Vagina (tissue), 2 donors: Measurements from ENCODE around the gene WWTR1. TPM values are rescaled to one million over a fixed set of nuclear protein-coding genes. Genes with fewer than 3 reads are reported as not detected.
A peak's percentile ranks its signal among the peaks of the same experiment; 100 is the strongest.

Experiments
- DNase-seq, 2 donors: peaks; one replicate each; pipeline ENCODE4 v3.0.0-alpha.2; 2017; ENCODE audit errors: extremely low spot score in 2 of 2
- H3K27ac ChIP-seq: fragments of 200-600 bp; sonication (generic); one replicate; pipeline ENCODE4 v1.5.1; 2019
- H3K27me3 ChIP-seq: fragments of 200-600 bp; sonication (generic); one replicate; pipeline ENCODE4 v1.5.1; 2019
- H3K36me3 ChIP-seq, 2 donors: fragments of 200-600 bp; sonication (generic); one replicate each; pipeline ENCODE4 v1.5.1; 2017 to 2019
- H3K4me1 ChIP-seq: fragments of 200-600 bp; sonication (generic); one replicate; pipeline ENCODE4 v1.5.1; 2019
- H3K4me3 ChIP-seq, 2 donors: fragments of 200-600 bp; sonication (generic); 1 replicate in 1 of 2; 2 replicates in 1 of 2; pipeline ENCODE4 v1.5.1; 2016 to 2019
- H3K9me3 ChIP-seq: fragments of 200-600 bp; sonication (generic); one replicate; pipeline ENCODE4 v1.5.1; 2019
- POLR2A ChIP-seq, 2 donors: fragments of 450-650 bp; IDR thresholded peaks; one replicate each; pipeline ENCODE4 v1.6.1; 2017; ENCODE audit warnings: antibody characterized with exemption in 2 of 2, mild to moderate bottlenecking in 2 of 2, moderate library complexity in 2 of 2
- POLR2AphosphoS5 ChIP-seq, 2 donors: sonication (generic); formaldehyde crosslinking; IDR thresholded peaks; one replicate each; pipeline ENCODE4 v1.9.0; 2017; ENCODE audit warnings: antibody characterized with exemption in 2 of 2, mild to moderate bottlenecking in 2 of 2, low read depth in 1 of 2; ENCODE audit not compliant: insufficient read depth in 1 of 2
- intact Hi-C: fragments of 100-400 bp; cut with DNase I; formaldehyde crosslinking; loops from one replicate; pipeline ENCODE4 v1.15.1; 2023
- small RNA-seq: library from RNA; depleted of rRNA; stranded (forward); fragments of <200 nt; gene quantifications from one replicate; pipeline ENCODE3, GENCODE V24; 2016
- total RNA-seq: library from RNA; depleted of rRNA; stranded (reverse); fragments of >200 nt; gene quantifications from one replicate; pipeline ENCODE4 v1.2.3, GENCODE V29; 2016
- TF ChIP-seq, protein P1 (sequence below), 3 experiments: fragments of 450-650 bp in 2 of 3; fragments of 200-600 bp in 1 of 3; sonication (generic) in 1 of 3; IDR thresholded peaks; one replicate each; pipeline ENCODE4 v1.5.1; 2017 to 2019; ENCODE audit warnings: antibody characterized with exemption in 3 of 3, mild to moderate bottlenecking in 2 of 3, moderate library complexity in 2 of 3

WWTR1 gene
- total RNA-seq, 1 donor from 2014 or later: 181 TPM

DNA sequence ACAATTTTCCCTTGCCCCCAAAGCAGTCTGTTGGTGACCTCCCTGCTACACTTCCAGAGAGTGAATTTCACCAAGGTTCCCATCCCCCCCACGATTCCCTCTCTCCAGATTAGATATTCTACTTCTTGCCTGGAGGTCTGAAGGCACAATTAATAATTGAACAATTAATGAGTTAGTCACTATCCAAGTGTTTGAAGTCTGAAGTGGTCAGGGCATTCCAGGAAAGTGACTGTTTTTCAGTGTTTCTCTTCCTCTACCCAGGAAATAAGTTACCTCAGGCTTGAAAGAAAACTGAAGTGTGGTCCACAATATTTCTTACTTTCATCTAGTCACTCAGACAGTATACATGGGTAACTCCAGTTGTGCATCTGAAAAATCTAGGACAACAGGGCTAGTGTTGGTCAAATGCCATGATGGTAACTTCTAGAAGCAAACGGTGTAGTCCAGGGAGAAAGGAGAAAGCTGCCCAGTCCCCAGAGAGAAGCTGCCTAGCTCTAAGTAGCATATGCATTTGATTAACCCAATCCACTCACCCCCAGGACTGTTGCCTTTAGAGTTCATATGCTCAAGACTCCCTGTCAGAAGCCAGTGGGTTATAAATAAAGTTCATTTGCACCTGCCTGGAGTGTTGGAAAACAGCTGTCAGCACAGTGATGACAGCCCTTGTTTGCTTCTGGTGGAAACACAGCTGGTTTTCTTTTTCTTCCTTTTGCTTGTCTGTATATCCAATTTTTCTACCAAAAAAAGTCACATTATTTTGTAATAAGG lies 185.6 kb downstream of the WWTR1 start:
- H3K27me3 ChIP-seq: no peaks in the 10 kb centered on the region
- DNase-seq: peak in 1 of 2 donors; percentile 47
- intact Hi-C loops: loop anchor here (10.0 kb wide), 1 partner anchor 77 kb away; no protein-coding TSS in a partner anchor
- peaks cover 18% of the 10 kb centered on the region for H3K4me1 ChIP-seq
- no peak overlapping the region for H3K27ac ChIP-seq
- no peak overlapping the region for H3K4me3 ChIP-seq
- TF ChIP-seq, protein P1, sequence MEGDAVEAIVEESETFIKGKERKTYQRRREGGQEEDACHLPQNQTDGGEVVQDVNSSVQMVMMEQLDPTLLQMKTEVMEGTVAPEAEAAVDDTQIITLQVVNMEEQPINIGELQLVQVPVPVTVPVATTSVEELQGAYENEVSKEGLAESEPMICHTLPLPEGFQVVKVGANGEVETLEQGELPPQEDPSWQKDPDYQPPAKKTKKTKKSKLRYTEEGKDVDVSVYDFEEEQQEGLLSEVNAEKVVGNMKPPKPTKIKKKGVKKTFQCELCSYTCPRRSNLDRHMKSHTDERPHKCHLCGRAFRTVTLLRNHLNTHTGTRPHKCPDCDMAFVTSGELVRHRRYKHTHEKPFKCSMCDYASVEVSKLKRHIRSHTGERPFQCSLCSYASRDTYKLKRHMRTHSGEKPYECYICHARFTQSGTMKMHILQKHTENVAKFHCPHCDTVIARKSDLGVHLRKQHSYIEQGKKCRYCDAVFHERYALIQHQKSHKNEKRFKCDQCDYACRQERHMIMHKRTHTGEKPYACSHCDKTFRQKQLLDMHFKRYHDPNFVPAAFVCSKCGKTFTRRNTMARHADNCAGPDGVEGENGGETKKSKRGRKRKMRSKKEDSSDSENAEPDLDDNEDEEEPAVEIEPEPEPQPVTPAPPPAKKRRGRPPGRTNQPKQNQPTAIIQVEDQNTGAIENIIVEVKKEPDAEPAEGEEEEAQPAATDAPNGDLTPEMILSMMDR (IDR thresholded peaks at IDR 0.05): no peak
- no peak for TF ChIP-seq POLR2A (IDR thresholded peaks at IDR 0.05)
- TF ChIP-seq POLR2AphosphoS5 (IDR thresholded peaks at IDR 0.05; ENCODE audit: insufficient read depth in 1 of 2, low read depth in 1 of 2): no peak
- no peaks in the 10 kb centered on the region for H3K36me3 ChIP-seq
- H3K9me3 ChIP-seq: no peaks in the 10 kb centered on the region

GRCh38 chr3:149470381-149470780 lies 187.4 kb downstream of the WWTR1 start:
- H3K27me3 ChIP-seq: no peaks in the 10 kb centered on the region
- DNase-seq: peak in 1 of 2 donors; percentile 27
- peaks cover 18% of the 10 kb centered on the region for H3K4me1 ChIP-seq
- TF ChIP-seq, protein P1 (IDR thresholded peaks at IDR 0.05): no peak
- TF ChIP-seq POLR2A (IDR thresholded peaks at IDR 0.05): no peak
- TF ChIP-seq POLR2AphosphoS5 (IDR thresholded peaks at IDR 0.05; ENCODE audit: insufficient read depth in 1 of 2, low read depth in 1 of 2): no peak
- intact Hi-C loops: loop anchor here (10.0 kb wide), 1 partner anchor 76 kb away; no protein-coding TSS in a partner anchor
- no peaks in the 10 kb centered on the region for H3K36me3 ChIP-seq
- no peak overlapping the region for H3K27ac ChIP-seq
- no peaks in the 10 kb centered on the region for H3K9me3 ChIP-seq
- no peak overlapping the region for H3K4me3 ChIP-seq

- H3K27me3 ChIP-seq: no peaks in the 10 kb centered on the region
- H3K27ac ChIP-seq: no peak overlapping the region
- TF ChIP-seq POLR2A (IDR thresholded peaks at IDR 0.05) (no peak), POLR2AphosphoS5 (IDR thresholded peaks at IDR 0.05; ENCODE audit: insufficient read depth in 1 of 2, low read depth in 1 of 2) (no peak)
- TF ChIP-seq, protein P1 (IDR thresholded peaks at IDR 0.05): no peak
- intact Hi-C loops: no loop called here
- no peaks in the 10 kb centered on the region for H3K9me3 ChIP-seq
- H3K4me1 ChIP-seq: peaks cover 7% of the 10 kb centered on the region
- no peak overlapping the region for H3K4me3 ChIP-seq
- peak in 1 of 2 donors; percentile 16 for DNase-seq
- no peaks in the 10 kb centered on the region for H3K36me3 ChIP-seq
Observed at GRCh38 chr3:149468504-149469212, 189.2 kb downstream of the WWTR1 start.

Small RNA genes lying within 50 kb of the gene (small RNA-seq; reads per million reads assigned to genes)
- not detected for gene RNU6-1098P

Other genes starting within 250 kb of the WWTR1 start
- not detected for gene TM4SF4, start 183.3 kb downstream of the WWTR1 start, total RNA-seq
- gene COMMD2, start 94.5 kb upstream of the WWTR1 start, total RNA-seq: 18.9 TPM
- not detected for gene ANKUB1, start 134.5 kb upstream of the WWTR1 start, total RNA-seq
- gene RNF13, start 155.2 kb upstream of the WWTR1 start, total RNA-seq: 66.0 TPM